ENCODE results near the gene SH3GL2.

GRCh38 chr9:17757816-17758215 lies 178.9 kb downstream of the SH3GL2 start:
- TF ChIP-seq POLR2A (IDR thresholded peaks at IDR 0.05) (no peak), CTCF (IDR thresholded peaks at IDR 0.05 in 8 of 11, conservative IDR thresholded peaks at IDR 0.05 in 3 of 11) (no peak), POLR2AphosphoS5 (IDR thresholded peaks at IDR 0.05) (no peak)
